Right forelimb (tissue), 1 donor: ENCODE results near the gene TRDN.
A peak's percentile ranks its signal among the peaks of the same experiment; 100 is the strongest.
"Not testable (repeated sequence)": the region's sequence is repeated elsewhere in the genome, so short reads cannot be mapped to it uniquely, and the experiment has no call there.

Experiments
- DNase-seq: peaks from one replicate; pipeline ENCODE4 v3.0.0-alpha.2; 2018

The TRDN gene

GRCh38 chr6:123489589-123489988 lies 147.2 kb downstream of the TRDN start:
- DNase-seq, result no peak

GRCh38 chr6:123480986-123481385 lies 155.8 kb downstream of the TRDN start:
- no peak for DNase-seq

- DNase-seq, result not testable (repeated sequence)
Observed at GRCh38 chr6:123472025-123472702, 164.6 kb downstream of the TRDN start.

DNA sequence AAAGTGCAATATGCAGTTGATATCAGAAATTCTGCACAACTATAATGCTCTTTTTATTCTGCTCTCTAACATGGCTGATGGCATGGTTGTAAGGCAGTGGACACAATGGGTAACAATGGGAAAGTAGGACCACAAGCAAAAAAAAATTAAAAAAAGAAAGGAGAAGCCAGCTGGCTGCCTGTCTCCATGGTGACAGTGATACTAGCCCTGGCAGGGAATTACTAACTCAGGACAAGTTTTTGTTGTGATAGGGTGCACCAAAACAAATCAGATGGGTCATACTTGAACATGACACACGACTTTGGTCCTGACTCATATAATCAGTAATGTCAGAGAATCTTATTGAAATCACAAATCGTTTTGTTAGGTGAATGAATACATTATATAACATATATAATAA lies 169.4 kb downstream of the TRDN start:
- no peak for DNase-seq

DNA sequence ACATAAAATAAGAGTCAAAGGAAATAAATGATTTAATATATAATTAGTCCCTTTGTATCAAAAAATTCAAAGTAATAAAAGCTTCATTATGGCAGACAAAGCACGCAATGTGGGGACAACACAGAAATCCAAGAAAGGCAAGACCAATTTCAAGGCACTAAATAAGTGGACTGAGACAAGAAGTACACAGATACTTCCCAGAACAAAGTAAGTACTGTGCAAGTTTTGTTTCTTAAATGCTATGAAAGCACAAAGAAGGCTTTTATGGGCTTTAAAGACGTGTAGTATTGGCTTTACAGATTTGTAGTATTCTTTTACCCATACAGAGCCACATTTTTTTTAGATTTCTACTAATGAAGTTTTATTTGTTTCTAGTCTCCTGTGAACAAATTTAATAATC lies 174.6 kb downstream of the TRDN start:
- no peak for DNase-seq

DNA sequence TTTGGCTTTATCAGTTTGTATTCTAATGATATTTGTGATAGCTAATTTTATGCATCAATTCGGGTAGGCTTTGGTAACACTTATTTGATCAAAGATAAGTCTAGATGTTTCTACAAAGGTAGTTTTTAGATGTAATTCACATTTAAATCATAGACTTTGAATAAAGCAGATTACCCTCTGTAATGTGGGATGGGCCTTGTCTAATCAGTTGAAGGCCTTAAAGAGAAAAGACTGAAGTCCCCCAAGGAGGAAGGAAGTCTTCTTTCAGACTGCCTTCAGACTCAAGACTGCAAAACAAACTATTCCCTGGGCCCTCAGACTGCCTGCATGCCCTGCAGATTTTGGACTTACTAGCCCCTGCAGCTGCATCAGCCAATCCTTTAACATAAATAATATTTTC lies 178.5 kb downstream of the TRDN start:
- DNase-seq, result no peak

- DNase-seq, result no peak
Observed at GRCh38 chr6:123456836-123457235, 179.9 kb downstream of the TRDN start.

DNA sequence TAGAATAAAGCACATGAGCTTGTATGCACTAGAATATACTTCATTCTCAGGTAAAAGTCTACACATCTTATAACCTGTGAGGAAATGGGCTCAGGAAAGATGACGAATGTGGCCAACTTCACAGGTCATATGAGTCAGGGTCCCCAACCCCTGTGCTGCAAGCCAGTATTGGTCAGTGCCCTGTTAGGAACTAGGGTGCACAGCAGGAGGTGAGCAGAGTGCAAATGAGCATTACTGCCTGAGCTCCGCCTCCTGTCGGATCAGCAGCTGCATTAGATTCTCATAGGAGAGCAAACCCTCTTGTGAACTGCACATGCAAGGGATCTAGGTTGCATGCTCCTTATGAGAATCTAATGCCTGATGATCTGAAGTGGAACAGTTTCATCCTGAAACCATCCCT lies 182.3 kb downstream of the TRDN start:
- DNase-seq, result no peak

- not testable (repeated sequence) for DNase-seq
Observed at GRCh38 chr6:123453071-123453470, 183.7 kb downstream of the TRDN start.

- DNase-seq, result no peak
Observed at GRCh38 chr6:123448306-123448884, 188.4 kb downstream of the TRDN start.

DNA sequence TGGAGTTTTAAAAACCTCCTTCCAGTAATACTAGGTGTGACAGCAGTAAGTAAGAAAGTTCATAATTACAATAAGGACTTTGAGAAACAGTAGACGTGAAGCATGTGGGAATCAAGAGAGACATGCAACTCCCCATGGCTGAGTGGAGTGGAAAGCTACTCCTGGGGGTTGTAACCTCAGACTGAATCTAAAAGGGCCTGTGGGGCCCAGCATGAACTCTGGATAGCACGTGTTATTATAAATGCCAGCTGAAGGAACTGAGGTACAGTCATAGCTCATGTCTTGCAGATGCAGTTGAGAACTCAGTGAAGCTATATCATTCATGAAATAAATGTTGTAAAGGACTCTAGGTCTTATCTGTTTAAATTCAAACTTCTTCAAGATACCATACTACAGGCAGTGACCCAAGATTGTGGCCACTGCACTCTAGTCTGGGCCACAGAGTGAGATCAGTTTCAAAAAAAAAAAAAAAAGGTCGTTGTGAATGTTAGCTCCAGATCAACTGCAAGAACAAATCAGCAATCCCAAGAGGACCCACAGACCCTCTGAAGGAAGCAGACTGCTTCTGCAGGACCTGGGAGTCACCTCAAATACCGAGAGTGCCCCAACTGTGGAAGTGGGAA lies 189.3 kb downstream of the TRDN start:
- no peak for DNase-seq

DNA sequence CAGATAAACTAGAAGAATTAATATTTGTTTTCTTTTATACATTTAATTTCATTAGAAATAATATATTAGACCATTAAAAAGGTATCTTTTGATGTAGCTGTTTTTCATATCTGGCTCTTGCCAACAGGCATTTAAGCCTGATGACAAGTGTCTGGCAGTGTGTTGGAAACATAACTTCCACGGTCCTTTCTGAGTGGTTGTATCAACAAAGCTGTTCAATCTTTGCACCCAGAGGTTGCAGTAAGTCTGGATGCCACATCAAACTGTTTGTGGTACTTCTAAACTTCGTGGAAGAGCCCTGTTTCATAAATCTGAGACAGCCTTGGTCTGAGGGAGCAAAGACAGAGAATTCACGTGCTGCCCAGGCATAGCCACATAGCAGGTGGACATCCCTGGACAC lies 197.4 kb downstream of the TRDN start:
- no peak for DNase-seq

DNA sequence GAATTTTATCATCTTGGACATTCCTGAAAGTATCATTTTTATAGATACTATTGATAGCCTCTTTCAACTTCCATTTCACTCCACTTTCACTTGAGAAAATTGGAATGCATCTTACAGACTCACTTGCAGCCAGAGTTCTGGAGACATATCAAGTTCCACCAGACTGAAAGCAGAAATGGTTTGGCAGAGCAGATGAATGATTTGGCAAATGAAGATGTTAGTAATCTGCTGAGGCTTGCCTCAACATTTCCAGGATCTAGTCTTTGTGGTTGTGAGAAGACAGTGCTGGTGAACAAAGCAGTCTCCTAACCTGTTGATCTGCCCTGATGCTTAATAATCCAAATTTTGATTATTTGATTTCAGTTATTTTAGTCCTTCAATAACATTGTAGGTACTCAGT lies 202.6 kb downstream of the TRDN start:
- no peak for DNase-seq

DNA sequence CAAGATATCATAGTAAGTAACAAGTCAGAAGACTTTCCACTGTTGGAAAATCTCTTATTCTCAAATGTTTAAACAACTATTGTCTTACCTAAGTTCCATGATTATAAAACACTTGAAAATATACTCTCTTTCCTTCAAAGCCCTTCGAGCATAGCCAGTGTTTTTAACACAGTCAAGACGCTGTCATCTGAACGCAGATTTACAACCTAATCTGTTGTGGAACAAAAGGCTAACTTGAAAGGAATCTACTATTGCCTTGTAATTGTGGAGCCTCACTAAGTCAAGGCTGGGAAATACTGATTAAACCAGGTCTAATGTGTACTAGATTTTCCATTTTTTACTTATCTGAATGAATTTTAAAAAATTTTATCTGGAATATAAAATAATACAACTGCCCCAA lies 205.8 kb downstream of the TRDN start:
- DNase-seq, result no peak

GRCh38 chr6:123427008-123427407 lies 209.7 kb downstream of the TRDN start:
- no peak for DNase-seq

- no peak for DNase-seq
Observed at GRCh38 chr6:123423130-123423529, 213.6 kb downstream of the TRDN start.

DNA sequence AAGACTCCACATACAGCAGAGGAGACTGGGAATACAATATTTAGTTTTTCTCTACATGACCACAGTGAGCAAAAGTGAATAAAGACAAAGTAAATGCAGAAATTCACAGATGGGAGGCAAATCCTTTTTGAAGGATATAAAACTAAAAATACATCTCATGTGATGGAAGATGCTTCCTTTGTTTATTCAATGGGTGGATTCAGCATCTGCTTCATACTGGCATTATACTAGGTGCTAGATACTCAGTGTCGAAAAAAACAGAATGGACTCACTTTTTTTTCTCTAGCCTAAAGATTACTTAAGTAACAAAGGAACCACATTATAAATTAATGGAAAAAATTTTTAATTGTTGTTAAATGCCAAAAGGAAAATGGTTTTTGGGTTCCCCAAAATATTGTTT lies 216.2 kb downstream of the TRDN start:
- DNase-seq, result no peak

DNA sequence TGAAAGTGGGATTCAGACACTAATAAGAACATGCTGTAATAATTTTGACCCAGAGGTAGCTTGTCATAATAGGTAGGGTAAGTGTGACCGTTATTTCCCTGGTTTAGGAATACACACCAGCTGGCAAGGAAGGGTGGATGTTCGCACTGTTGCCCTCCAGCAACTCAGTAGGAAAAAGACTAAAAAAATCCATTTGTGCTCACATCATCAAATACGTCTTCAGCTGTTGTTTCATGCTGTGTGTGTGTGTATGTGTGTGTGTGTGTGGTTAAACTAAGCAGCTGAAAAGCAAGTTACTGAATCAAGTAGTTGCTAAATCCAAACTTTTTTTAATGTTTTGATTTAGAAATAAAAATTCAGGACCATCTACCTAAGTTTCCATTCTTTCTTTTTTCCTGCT lies 218.7 kb downstream of the TRDN start:
- DNase-seq, result no peak

DNA sequence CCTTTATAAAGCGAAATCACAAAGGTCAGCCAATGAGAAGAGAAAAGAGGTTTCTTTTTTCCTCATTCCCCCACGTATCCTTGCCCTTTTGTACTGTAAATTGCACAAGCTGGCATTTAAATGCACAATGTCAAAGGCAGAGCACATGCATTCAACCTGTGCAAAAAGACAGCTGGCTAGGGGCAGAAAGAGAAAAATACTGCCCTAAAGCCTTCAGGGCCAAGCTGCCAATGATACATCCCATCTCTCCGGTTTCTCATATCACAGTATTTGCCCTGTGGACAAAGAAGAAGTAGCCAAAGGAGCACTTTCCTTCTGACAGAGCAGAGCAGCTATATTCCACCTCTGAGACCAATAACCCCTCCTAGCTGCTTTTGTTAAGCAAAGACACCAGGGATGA lies 219.2 kb downstream of the TRDN start:
- DNase-seq, result no peak

DNA sequence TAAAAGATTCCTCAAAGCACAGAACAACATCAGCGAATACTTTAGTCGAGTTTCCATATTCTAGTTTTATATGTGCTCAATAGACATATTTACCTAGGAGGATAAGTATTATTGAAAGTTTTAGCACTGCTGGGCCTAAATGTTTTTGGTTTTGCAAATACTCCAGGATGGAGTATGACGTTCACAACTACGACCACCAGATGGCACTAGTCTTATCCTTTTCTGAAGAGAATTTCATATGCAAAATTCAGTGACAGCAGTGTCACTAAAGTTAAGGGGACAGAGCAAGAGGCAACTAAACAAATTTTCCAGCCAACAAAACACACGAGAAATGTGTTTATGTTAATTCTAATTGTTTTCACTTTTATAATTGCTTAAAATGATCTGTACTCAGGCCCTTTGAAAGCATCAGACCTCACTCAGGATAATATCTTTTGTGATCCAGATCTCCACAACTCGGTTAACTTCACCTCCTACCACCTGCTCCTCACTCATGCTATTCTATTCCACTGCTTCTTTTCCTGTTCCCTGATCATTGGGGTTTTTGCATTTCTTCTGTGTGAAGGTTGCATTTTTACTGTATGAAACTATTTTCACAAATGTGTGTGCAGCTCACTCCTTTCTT lies 220.8 kb downstream of the TRDN start:
- peak; percentile 51 for DNase-seq

DNA sequence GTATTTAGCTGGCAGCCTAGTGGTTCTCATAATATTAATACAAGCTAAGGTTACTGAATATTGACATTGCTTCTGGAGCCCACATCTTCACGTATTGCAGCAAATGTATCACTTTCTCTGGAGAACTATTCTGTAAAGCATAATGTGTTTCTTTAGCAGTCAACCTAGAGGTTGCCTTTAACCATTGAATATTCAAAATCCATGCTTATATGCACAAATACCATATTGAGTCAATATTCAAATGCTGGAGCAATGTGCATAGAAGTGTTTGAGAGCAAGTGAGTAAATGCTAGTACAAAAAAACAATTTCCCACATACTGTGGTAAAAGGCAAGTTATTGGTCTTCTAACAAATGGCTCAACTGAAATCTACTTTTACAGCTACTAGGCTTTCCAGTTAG lies 231.8 kb downstream of the TRDN start:
- DNase-seq, result no peak

DNA sequence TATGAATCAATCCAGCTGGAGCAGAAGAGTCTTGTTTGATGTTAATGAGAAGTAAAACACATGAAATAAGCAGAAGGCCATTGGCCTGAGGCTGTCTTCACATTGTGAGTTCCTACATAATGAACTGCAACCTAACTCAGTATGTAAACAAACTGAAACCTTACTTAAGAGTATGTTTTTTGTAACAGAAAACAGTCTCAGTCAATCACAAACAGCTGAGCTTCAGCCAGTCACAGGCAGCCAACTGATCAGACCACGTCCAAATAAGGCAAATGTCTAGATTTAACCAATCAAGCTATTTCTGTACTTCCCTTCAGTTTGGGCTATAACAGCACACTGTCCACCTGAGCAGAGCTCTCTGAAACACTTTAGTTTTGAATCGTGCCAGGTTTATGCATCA lies 234.7 kb downstream of the TRDN start:
- DNase-seq, result no peak

GRCh38 chr6:123398072-123398471 lies 238.7 kb downstream of the TRDN start:
- no peak for DNase-seq

DNA sequence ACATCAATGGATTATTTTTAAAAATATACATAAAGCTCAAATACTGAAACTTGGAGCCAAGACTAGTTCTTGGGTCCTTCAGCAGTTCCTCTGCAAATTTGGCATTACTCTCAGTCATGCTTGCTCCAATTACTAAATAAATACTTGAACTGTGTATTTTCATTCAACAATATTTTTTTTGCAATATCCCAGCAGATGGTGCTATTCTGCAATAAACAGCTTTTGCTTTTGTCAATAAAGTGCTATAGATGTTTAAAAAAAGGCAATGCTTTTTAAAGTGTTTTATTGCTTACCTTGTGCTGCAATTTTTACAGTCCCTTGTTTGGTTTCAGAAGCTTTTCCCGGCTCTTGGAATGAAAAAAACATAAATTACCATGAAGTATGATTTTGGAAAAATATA lies 243.4 kb downstream of the TRDN start:
- no peak for DNase-seq
